Activated T-cell treated with anti-CD3 and anti-CD28 coated beads for 24 hours (primary cell): ENCODE data around the gene SMIM29.

Source experiments
- DNase-seq: peaks from one replicate; pipeline ENCODE4 v3.0.0-alpha.2; 2020; ENCODE audit warnings: low read depth

The SMIM29 gene

GRCh38 chr6:34226066-34226465, 22.7 kb downstream of the SMIM29 start:
- DNase-seq = no peak

- DNase-seq = no peak
Measured at GRCh38 chr6:34225551-34225950, 23.3 kb downstream of the SMIM29 start.

GRCh38 chr6:34223956-34224940, 24.6 kb downstream of the SMIM29 start:
- peak; percentile 93 for DNase-seq

- no peak for DNase-seq
Measured at GRCh38 chr6:34223381-34223955, 25.3 kb downstream of the SMIM29 start.

- no peak for DNase-seq
Measured at GRCh38 chr6:34218691-34219090, 30.1 kb downstream of the SMIM29 start.

- DNase-seq = no peak
Measured at GRCh38 chr6:34213772-34214171, 35.0 kb downstream of the SMIM29 start.

GRCh38 chr6:34207695-34208443, 40.9 kb downstream of the SMIM29 start:
- no peak for DNase-seq

- DNase-seq = no peak
Measured at GRCh38 chr6:34206726-34207125, 42.1 kb downstream of the SMIM29 start.

GRCh38 chr6:34205916-34206315, 42.9 kb downstream of the SMIM29 start:
- no peak for DNase-seq

- no peak for DNase-seq
Measured at GRCh38 chr6:34205466-34205865, 43.3 kb downstream of the SMIM29 start.

GRCh38 chr6:34204693-34205092, 44.1 kb downstream of the SMIM29 start:
- DNase-seq = no peak

- DNase-seq = no peak
Measured at GRCh38 chr6:34202329-34203201, 46.2 kb downstream of the SMIM29 start.

GRCh38 chr6:34201455-34202107, 47.2 kb downstream of the SMIM29 start:
- DNase-seq = no peak

- DNase-seq = no peak
Measured at GRCh38 chr6:34200340-34200971, 48.4 kb downstream of the SMIM29 start.

GRCh38 chr6:34196833-34197195, 52.0 kb downstream of the SMIM29 start:
- no peak for DNase-seq
